Measurements from ENCODE around the gene ID1. TPM values are rescaled to one million over a fixed set of nuclear protein-coding genes. Genes with fewer than 3 reads are reported as not detected.
A peak's percentile ranks its signal among the peaks of the same experiment; 100 is the strongest.

Gene ID1
- total and polyA plus RNA-seq, 2 of the 13 experiments (the other 11 are each of a cell fraction or from before 2014, with no cell fraction given) = 320 to 419 TPM

DNA sequence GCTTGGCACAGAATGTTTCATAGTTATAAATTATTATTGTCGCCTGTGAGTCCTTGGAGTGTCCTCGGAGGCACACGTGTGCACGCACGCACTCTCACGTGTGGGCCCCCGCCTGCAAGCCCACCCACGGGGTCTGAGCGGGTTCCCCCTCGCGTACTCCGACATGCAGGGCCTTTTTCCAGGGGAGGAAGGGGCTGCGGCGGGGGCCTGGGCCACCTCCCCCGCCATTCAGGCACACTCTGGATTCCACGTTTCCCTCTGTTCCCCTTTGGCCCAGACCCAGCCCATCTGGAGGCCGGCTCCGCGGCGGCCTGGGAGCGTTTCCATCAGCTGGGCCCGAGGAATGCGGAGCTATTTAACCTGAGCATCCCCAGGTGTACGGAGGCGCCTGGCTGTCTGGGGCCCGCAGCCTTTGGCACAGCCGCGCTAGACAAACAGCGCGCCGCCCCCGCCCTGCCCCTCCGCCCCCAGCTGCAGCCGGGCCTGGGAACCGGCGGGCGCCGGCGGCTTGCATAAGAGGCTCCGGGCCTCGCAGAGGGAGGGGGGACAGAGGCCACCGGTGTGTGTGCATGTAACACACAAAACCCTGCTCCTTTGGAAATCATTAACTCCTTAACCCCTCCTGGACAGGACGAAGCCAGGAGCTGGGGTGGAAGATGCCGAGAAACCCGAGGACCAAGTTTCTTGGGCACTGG is 3.3 kb downstream of the ID1 start (continued):
- TF ChIP-seq, protein P1, sequence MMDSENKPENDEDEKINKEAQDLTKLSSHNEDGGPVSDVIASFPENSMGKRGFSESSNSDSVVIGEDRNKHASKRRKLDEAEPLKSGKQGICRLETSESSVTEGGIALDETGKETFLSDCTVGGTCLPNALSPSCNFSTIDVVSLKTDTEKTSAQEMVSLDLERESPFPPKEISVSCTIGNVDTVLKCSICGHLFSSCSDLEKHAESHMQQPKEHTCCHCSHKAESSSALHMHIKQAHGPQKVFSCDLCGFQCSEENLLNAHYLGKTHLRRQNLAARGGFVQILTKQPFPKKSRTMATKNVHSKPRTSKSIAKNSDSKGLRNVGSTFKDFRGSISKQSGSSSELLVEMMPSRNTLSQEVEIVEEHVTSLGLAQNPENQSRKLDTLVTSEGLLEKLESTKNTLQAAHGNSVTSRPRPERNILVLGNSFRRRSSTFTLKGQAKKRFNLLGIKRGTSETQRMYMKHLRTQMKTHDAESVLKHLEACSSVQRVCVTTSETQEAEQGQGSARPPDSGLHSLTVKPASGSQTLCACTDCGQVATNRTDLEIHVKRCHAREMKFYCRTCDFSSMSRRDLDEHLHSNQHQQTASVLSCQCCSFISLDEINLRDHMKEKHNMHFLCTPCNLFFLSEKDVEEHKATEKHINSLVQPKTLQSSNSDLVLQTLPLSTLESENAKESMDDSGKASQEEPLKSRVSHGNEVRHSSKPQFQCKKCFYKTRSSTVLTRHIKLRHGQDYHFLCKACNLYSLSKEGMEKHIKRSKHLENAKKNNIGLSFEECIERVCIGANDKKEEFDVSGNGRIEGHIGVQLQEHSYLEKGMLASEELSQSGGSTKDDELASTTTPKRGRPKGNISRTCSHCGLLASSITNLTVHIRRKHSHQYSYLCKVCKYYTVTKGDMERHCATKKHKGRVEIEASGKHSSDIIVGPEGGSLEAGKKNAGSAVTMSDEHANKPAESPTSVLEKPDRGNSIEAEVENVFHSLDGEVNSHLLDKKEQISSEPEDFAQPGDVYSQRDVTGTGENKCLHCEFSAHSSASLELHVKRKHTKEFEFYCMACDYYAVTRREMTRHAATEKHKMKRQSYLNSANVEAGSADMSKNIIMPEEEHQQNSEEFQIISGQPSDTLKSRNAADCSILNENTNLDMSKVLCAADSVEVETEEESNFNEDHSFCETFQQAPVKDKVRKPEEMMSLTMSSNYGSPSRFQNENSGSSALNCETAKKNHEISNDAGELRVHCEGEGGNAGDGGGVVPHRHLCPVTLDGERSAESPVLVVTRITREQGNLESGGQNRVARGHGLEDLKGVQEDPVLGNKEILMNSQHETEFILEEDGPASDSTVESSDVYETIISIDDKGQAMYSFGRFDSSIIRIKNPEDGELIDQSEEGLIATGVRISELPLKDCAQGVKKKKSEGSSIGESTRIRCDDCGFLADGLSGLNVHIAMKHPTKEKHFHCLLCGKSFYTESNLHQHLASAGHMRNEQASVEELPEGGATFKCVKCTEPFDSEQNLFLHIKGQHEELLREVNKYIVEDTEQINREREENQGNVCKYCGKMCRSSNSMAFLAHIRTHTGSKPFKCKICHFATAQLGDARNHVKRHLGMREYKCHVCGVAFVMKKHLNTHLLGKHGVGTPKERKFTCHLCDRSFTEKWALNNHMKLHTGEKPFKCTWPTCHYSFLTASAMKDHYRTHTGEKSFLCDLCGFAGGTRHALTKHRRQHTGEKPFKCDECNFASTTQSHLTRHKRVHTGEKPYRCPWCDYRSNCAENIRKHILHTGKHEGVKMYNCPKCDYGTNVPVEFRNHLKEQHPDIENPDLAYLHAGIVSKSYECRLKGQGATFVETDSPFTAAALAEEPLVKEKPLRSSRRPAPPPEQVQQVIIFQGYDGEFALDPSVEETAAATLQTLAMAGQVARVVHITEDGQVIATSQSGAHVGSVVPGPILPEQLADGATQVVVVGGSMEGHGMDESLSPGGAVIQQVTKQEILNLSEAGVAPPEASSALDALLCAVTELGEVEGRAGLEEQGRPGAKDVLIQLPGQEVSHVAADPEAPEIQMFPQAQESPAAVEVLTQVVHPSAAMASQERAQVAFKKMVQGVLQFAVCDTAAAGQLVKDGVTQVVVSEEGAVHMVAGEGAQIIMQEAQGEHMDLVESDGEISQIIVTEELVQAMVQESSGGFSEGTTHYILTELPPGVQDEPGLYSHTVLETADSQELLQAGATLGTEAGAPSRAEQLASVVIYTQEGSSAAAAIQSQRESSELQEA (CRISPR knock-in tag; IDR thresholded peaks at IDR 0.05; ENCODE audit: not compliant biosample characterization) = peak; percentile 98
- TF ChIP-seq, protein P2, sequence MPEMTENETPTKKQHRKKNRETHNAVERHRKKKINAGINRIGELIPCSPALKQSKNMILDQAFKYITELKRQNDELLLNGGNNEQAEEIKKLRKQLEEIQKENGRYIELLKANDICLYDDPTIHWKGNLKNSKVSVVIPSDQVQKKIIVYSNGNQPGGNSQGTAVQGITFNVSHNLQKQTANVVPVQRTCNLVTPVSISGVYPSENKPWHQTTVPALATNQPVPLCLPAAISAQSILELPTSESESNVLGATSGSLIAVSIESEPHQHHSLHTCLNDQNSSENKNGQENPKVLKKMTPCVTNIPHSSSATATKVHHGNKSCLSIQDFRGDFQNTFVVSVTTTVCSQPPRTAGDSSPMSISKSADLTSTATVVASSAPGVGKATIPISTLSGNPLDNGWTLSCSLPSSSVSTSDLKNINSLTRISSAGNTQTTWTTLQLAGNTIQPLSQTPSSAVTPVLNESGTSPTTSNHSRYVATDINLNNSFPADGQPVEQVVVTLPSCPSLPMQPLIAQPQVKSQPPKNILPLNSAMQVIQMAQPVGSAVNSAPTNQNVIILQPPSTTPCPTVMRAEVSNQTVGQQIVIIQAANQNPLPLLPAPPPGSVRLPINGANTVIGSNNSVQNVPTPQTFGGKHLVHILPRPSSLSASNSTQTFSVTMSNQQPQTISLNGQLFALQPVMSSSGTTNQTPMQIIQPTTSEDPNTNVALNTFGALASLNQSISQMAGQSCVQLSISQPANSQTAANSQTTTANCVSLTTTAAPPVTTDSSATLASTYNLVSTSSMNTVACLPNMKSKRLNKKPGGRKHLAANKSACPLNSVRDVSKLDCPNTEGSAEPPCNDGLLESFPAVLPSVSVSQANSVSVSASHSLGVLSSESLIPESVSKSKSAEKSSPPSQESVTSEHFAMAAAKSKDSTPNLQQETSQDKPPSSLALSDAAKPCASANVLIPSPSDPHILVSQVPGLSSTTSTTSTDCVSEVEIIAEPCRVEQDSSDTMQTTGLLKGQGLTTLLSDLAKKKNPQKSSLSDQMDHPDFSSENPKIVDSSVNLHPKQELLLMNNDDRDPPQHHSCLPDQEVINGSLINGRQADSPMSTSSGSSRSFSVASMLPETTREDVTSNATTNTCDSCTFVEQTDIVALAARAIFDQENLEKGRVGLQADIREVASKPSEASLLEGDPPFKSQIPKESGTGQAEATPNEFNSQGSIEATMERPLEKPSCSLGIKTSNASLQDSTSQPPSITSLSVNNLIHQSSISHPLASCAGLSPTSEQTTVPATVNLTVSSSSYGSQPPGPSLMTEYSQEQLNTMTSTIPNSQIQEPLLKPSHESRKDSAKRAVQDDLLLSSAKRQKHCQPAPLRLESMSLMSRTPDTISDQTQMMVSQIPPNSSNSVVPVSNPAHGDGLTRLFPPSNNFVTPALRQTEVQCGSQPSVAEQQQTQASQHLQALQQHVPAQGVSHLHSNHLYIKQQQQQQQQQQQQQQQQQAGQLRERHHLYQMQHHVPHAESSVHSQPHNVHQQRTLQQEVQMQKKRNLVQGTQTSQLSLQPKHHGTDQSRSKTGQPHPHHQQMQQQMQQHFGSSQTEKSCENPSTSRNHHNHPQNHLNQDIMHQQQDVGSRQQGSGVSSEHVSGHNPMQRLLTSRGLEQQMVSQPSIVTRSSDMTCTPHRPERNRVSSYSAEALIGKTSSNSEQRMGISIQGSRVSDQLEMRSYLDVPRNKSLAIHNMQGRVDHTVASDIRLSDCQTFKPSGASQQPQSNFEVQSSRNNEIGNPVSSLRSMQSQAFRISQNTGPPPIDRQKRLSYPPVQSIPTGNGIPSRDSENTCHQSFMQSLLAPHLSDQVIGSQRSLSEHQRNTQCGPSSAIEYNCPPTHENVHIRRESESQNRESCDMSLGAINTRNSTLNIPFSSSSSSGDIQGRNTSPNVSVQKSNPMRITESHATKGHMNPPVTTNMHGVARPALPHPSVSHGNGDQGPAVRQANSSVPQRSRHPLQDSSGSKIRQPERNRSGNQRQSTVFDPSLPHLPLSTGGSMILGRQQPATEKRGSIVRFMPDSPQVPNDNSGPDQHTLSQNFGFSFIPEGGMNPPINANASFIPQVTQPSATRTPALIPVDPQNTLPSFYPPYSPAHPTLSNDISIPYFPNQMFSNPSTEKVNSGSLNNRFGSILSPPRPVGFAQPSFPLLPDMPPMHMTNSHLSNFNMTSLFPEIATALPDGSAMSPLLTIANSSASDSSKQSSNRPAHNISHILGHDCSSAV (CRISPR knock-in tag; IDR thresholded peaks at IDR 0.05; ENCODE audit: borderline replicate concordance) = peak; percentile 98
- TF ChIP-seq GPN1 (CRISPR knock-in tag; IDR thresholded peaks at IDR 0.05; ENCODE audit: borderline replicate concordance) = no peak; the same call in 1 of the 2 replicates
- peak; percentile 96 for TF ChIP-seq KMT2A (CRISPR knock-in tag; IDR thresholded peaks at IDR 0.05)
- no peak for TF ChIP-seq NFIC (IDR thresholded peaks at IDR 0.05; ENCODE audit: low read length)
- no peak for TF ChIP-seq SNRNP70 (IDR thresholded peaks at IDR 0.05; ENCODE audit: low read depth, low read length)
- TF ChIP-seq ZNF746 (CRISPR knock-in tag; IDR thresholded peaks at IDR 0.05) = peak; percentile 100
- TF ChIP-seq EP300 (IDR thresholded peaks at IDR 0.05; ENCODE audit: low read depth in 2 of 2, low read length in 2 of 2) = peak; percentile 100
- peak; percentile 100 for TF ChIP-seq EP300 (CRISPR knock-in tag; IDR thresholded peaks at IDR 0.05; ENCODE audit: borderline replicate concordance)
- TF ChIP-seq, protein P3, sequence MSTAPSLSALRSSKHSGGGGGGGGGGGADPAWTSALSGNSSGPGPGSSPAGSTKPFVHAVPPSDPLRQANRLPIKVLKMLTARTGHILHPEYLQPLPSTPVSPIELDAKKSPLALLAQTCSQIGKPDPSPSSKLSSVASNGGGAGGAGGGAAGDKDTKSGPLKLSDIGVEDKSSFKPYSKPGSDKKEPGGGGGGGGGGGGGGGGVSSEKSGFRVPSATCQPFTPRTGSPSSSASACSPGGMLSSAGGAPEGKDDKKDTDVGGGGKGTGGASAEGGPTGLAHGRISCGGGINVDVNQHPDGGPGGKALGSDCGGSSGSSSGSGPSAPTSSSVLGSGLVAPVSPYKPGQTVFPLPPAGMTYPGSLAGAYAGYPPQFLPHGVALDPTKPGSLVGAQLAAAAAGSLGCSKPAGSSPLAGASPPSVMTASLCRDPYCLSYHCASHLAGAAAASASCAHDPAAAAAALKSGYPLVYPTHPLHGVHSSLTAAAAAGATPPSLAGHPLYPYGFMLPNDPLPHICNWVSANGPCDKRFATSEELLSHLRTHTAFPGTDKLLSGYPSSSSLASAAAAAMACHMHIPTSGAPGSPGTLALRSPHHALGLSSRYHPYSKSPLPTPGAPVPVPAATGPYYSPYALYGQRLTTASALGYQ (CRISPR knock-in tag; IDR thresholded peaks at IDR 0.05) = peak; percentile 100

All from HepG2 (cell line).